C1 segment of cervical spinal cord (tissue), 14 donors: ENCODE results near the gene DPYD.
"Not testable (repeated sequence)": the region's sequence is repeated elsewhere in the genome, so short reads cannot be mapped to it uniquely, and the experiment has no call there.

Experiments used
- DNase-seq, 14 donors: peaks; one replicate each; lab custom pipeline; 2025; lab: John Stamatoyannopoulos, UW

The DPYD gene

GRCh38 chr1:97372531-97372930 is 548.3 kb downstream of the DPYD start:
- no peak for DNase-seq

- DNase-seq = no peak
Measured at GRCh38 chr1:97368296-97368695, 552.5 kb downstream of the DPYD start.

- no peak for DNase-seq
Measured at GRCh38 chr1:97366984-97367383, 553.9 kb downstream of the DPYD start.

GRCh38 chr1:97365026-97365425 is 555.8 kb downstream of the DPYD start:
- no peak for DNase-seq

GRCh38 chr1:97364086-97364485 is 556.7 kb downstream of the DPYD start:
- no peak for DNase-seq

- DNase-seq = no peak
Measured at GRCh38 chr1:97356309-97356708, 564.5 kb downstream of the DPYD start.

- DNase-seq = no peak
Measured at GRCh38 chr1:97352936-97353382, 567.9 kb downstream of the DPYD start.

- DNase-seq = no peak
Measured at GRCh38 chr1:97351846-97352245, 569.0 kb downstream of the DPYD start.

- no peak for DNase-seq
Measured at GRCh38 chr1:97350662-97351061, 570.2 kb downstream of the DPYD start.

GRCh38 chr1:97350241-97350640 is 570.6 kb downstream of the DPYD start:
- DNase-seq = no peak

- not testable (repeated sequence) for DNase-seq
Measured at GRCh38 chr1:97349794-97350193, 571.0 kb downstream of the DPYD start.

GRCh38 chr1:97348599-97349265 is 572.1 kb downstream of the DPYD start:
- no peak for DNase-seq

GRCh38 chr1:97340951-97341350 is 579.9 kb downstream of the DPYD start:
- DNase-seq = no peak

- no peak for DNase-seq
Measured at GRCh38 chr1:97338347-97338746, 582.5 kb downstream of the DPYD start.

- DNase-seq = no peak
Measured at GRCh38 chr1:97337250-97338030, 583.4 kb downstream of the DPYD start.

- no peak for DNase-seq
Measured at GRCh38 chr1:97334454-97334853, 586.4 kb downstream of the DPYD start.

- no peak for DNase-seq
Measured at GRCh38 chr1:97332716-97333115, 588.1 kb downstream of the DPYD start.

- DNase-seq = no peak
Measured at GRCh38 chr1:97331165-97331564, 589.7 kb downstream of the DPYD start.

- DNase-seq = no peak
Measured at GRCh38 chr1:97314685-97315084, 606.1 kb downstream of the DPYD start.

GRCh38 chr1:97308131-97308530 is 612.7 kb downstream of the DPYD start:
- DNase-seq = no peak

- no peak for DNase-seq
Measured at GRCh38 chr1:97307568-97307967, 613.3 kb downstream of the DPYD start.

GRCh38 chr1:97307151-97307550 is 613.7 kb downstream of the DPYD start:
- DNase-seq = no peak

GRCh38 chr1:97306504-97306903 is 614.3 kb downstream of the DPYD start:
- DNase-seq = no peak
